ENCODE measurements around the gene APOC3. TPM values are rescaled to one million over a fixed set of nuclear protein-coding genes. Genes with fewer than 3 reads are reported as not detected.
A peak's percentile ranks its signal among the peaks of the same experiment; 100 is the strongest.

APOC3 gene
- total and polyA plus RNA-seq, 2 experiments from 2014 or later, result not detected

GRCh38 chr11:116787436-116787785 is 42.3 kb upstream of the APOC3 start:
- Histone ChIP-seq H3K79me2 (replicated peaks; ENCODE audit: insufficient read depth) (peaks cover 18% of the 10 kb centered on the region), H3K4me1 (ENCODE audit: insufficient read depth) (peaks cover 10% of the 10 kb centered on the region), H3K9me2 (ENCODE audit: insufficient read depth) (no peaks in the 10 kb centered on the region), H3F3A (replicated peaks; ENCODE audit: low read depth) (peaks cover 2% of the 10 kb centered on the region; the same call in 1 of the 2 replicates), H4K20me1 (replicated peaks; ENCODE audit: insufficient read depth) (peaks cover 14% of the 10 kb centered on the region; the same call in 1 of the 2 replicates), H2AFZ (peak overlapping the region; percentile 93; the same call in 1 of the 2 replicates), H3K4me3 (peak overlapping the region; percentile 74), H3K27ac (ENCODE audit: low read depth) (no peak overlapping the region), H3K27me3 (ENCODE audit: insufficient read depth) (no peaks in the 10 kb centered on the region), H3K36me3 (ENCODE audit: insufficient read depth) (peaks cover 38% of the 10 kb centered on the region), H3K4me2 (peak overlapping the region; percentile 98)
- DNase-seq (ENCODE audit: low spot score) (peak; percentile 19), ATAC-seq (peak; percentile 29)
- Mint-ChIP-seq H3K9me3 (no peaks in the 10 kb centered on the region), H3K4me1 (peaks cover 17% of the 10 kb centered on the region), H3K27ac (no peak overlapping the region), H3K36me3 (ENCODE audit: low read depth) (peaks cover 44% of the 10 kb centered on the region), H3K27me3 (ENCODE audit: insufficient read depth, low read depth, poor library complexity) (peaks cover 10% of the 10 kb centered on the region), H3K4me3 (peak overlapping the region; percentile 96)
- TF ChIP-seq ETS1 (IDR thresholded peaks at IDR 0.05) (no peak), CTCF (conservative IDR thresholded peaks at IDR 0.05; ENCODE audit: low read depth in 2 of 2) (no peak), EZH2 (IDR thresholded peaks at IDR 0.05; ENCODE audit: low read depth, unreplicated experiment) (no peak), ZNF331 (CRISPR knock-in tag; IDR thresholded peaks at IDR 0.05; ENCODE audit: low read depth) (no peak)

GRCh38 chr11:116787786-116788486 is 41.8 kb upstream of the APOC3 start, which contains the start of gene ZPR1:
ZPR1 (minus strand) TSS chr11:116788023; CDS start chr11:116787990, 33 bp downstream.
- no peaks in the 10 kb centered on the region for H3K27me3 ChIP-seq (ENCODE audit: insufficient read depth)
- H3K36me3 Mint-ChIP-seq (ENCODE audit: low read depth), result peaks cover 39% of the 10 kb centered on the region
- peaks cover 35% of the 10 kb centered on the region for H3K36me3 ChIP-seq (ENCODE audit: insufficient read depth)
- peak within 1 kb of the TSS; percentile 60 for H3K27ac Mint-ChIP-seq
- H3F3A ChIP-seq (replicated peaks; ENCODE audit: low read depth), result peaks cover 2% of the 10 kb centered on the region; the same call in 1 of the 2 replicates
- TF ChIP-seq ETS1 (IDR thresholded peaks at IDR 0.05) (0 out of 2 replicates have a peak, but pooled peaks have one; percentile 34), ZNF331 (CRISPR knock-in tag; IDR thresholded peaks at IDR 0.05; ENCODE audit: low read depth) (no peak), POLR2AphosphoS5 (IDR thresholded peaks at IDR 0.05; ENCODE audit: low read depth) (peak; percentile 87), STAT1 (IDR thresholded peaks at IDR 0.05; ENCODE audit: unreplicated experiment) (no peak), CREB1 (CRISPR knock-in tag; IDR thresholded peaks at IDR 0.05; ENCODE audit: low read depth) (peak; percentile 89), NANOG (IDR thresholded peaks at IDR 0.05; ENCODE audit: borderline replicate concordance) (no peak)
- H3K4me1 Mint-ChIP-seq, result peaks cover 21% of the 10 kb centered on the region
- peaks cover 14% of the 10 kb centered on the region; the same call in 1 of the 2 replicates for H4K20me1 ChIP-seq (replicated peaks; ENCODE audit: insufficient read depth)
- peak within 1 kb of the TSS; percentile 74 for H3K4me3 ChIP-seq
- no peaks in the 10 kb centered on the region for H3K9me2 ChIP-seq (ENCODE audit: insufficient read depth)
- no peaks in the 10 kb centered on the region for H3K9me3 Mint-ChIP-seq
- H2AFZ ChIP-seq, result peak within 1 kb of the TSS; percentile 93
- DNase-seq (ENCODE audit: low spot score), result peak; percentile 81
- H3K4me3 Mint-ChIP-seq, result peak within 1 kb of the TSS; percentile 96
- peak within 1 kb of the TSS; percentile 71; the same call in 1 of the 2 replicates for H3K27ac ChIP-seq (ENCODE audit: low read depth)
- H3K27me3 Mint-ChIP-seq (ENCODE audit: insufficient read depth, low read depth, poor library complexity), result peaks cover 10% of the 10 kb centered on the region
- peak; percentile 66 for ATAC-seq
- H3K4me2 ChIP-seq, result peak within 1 kb of the TSS; percentile 98
- H3K79me2 ChIP-seq (replicated peaks; ENCODE audit: insufficient read depth), result peaks cover 18% of the 10 kb centered on the region
- H3K4me1 ChIP-seq (ENCODE audit: insufficient read depth), result peaks cover 10% of the 10 kb centered on the region

All from GM23338 (cell line).